GM18499 (cell line): ENCODE measurements around the gene ADD2.

ENCODE experiments used
- ATAC-seq: cut with Tn5 transposase; IDR thresholded peaks from one replicate; pipeline ENCODE4 v1.9.1; 2021; ENCODE audit warnings: moderate number of reproducible peaks; ENCODE audit not compliant: insufficient read depth, unreplicated experiment

ADD2 gene

DNA sequence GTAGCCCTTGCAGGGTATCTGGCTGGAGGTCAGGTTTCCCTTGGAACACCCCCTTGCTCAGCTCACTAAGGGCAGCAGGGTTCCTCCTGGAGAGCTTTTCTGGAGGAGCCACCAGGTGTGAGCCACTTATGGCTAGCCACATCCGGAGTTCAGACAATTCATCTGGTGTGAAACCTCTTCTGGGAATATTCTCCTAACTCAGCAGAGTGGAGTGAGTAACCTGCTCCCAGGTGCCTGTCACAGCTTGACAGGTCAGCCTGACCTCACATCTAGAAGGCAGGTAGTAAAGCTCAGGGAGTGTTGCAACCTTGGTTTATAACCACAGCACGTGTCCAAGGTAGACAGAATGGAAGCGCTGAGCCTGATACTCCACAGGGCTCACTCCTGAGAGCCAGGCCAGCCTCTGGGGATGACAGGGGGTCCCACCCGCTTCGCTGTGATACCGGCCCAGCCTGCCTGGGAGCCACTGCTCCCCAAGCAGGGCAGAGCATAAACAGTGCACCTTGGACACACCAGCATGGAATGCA is 151.8 kb downstream of the ADD2 start:
- no peak for ATAC-seq

DNA sequence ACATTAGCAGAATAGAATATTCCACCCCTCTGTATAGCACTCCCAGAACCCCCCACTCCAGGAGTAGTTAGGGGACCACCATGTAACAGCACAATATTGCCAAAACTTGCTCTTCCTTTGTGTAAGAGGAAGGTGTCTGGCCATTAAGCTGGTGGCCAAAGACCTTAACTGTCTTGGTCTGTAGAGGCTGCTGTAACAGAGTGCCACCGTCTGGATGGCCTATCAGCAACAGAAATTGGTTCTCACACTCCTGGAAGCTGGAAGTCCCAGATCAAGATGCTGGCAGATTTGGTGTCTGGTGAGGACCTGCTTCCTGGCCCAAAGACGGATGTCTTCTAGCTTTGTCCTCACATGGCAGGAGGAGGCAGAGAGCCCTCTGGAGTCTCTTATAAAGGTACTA is 152.8 kb downstream of the ADD2 start:
- ATAC-seq: no peak

GRCh38 chr2:70613521-70613920 is 154.5 kb downstream of the ADD2 start:
- no peak for ATAC-seq

DNA sequence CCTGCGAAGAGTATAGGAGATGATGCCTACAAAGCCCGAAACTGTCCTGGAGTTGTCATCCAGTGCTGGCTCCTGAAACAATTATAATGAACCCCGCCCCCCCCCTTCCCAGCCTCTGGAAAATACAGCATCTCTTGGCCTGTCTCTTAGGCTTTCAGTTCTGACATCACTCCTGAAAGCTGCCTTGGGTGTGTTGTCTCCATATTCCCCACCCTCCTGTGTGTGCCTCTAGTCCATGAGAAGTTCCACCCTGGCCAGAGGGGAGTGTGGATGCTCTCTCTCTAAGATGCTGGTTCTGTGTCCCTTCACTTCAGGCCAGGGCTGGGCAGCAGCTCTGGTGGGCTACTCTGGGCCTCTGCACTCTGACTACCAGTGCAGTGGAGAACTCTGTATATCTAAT is 155.4 kb downstream of the ADD2 start:
- no peak for ATAC-seq

DNA sequence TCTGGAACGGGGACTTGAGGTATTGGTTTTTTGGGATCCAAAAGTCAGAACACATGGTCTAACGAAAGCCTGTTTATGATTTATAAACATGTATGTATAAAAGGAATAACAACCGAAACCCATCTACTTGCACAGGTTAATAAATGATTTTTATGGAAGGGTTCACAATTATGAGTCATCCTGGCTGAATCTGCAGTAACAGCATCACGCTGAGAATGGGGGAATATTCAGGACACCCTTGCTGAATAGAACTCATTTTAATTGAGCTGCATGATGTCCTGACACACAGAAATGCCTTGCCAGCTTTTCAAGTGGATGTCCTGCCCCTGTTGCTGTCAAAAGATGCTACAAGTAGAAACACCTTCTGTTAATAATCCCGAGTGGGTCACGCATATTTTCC is 159.6 kb downstream of the ADD2 start:
- no peak for ATAC-seq

GRCh38 chr2:70607121-70607561 is 160.9 kb downstream of the ADD2 start:
- ATAC-seq: no peak
